Calu3 (cell line): ENCODE results near the gene SCYGR6. TPM values are rescaled to one million over a fixed set of nuclear protein-coding genes. Genes with fewer than 3 reads are reported as not detected.
"Not testable (repeated sequence)": the region's sequence is repeated elsewhere in the genome, so short reads cannot be mapped to it uniquely, and the experiment has no call there.

Source experiments
- BruUV-seq: library from RNA; stranded (reverse); fragments of 400-500 nt; replicated peaks from 2 replicates; lab custom pipeline; 2021; lab: Mats Ljungman, UMichigan
- CTCF ChIA-PET: fragments of 300-600 bp; sonication (Branson Sonifier 250); formaldehyde crosslinking; loops from one replicate; lab custom pipeline; 2022; ENCODE audit warnings: antibody characterized with exemption; lab: Charles Lee
- DNase-seq: peaks from one replicate; pipeline ENCODE4 v3.0.0; 2022
- H3K27ac Mint-ChIP-seq: one replicate; pipeline ENCODE4 v1.8.0; 2022; ENCODE audit warnings: mixed read lengths; ENCODE audit not compliant: unreplicated experiment
- H3K27me3 Mint-ChIP-seq: one replicate; pipeline ENCODE4 v1.8.0; 2022; ENCODE audit warnings: mixed read lengths; ENCODE audit not compliant: unreplicated experiment
- H3K36me3 Mint-ChIP-seq: one replicate; pipeline ENCODE4 v1.8.0; 2022; ENCODE audit warnings: mild to moderate bottlenecking, moderate library complexity, mixed read lengths; ENCODE audit not compliant: insufficient read depth, unreplicated experiment
- H3K4me1 Mint-ChIP-seq: one replicate; pipeline ENCODE4 v1.8.0; 2022; ENCODE audit warnings: mild to moderate bottlenecking, low read depth, mixed read lengths; ENCODE audit not compliant: unreplicated experiment
- H3K4me3 Mint-ChIP-seq: one replicate; pipeline ENCODE4 v1.8.0; 2022; ENCODE audit warnings: mild to moderate bottlenecking, low read depth, moderate library complexity, mixed read lengths; ENCODE audit not compliant: unreplicated experiment
- H3K9me3 Mint-ChIP-seq: one replicate; pipeline ENCODE4 v1.8.0; 2022; ENCODE audit warnings: low read depth, mixed read lengths; ENCODE audit not compliant: unreplicated experiment
- CTCF ChIP-seq: fragments of 200-600 bp; IDR thresholded peaks from one replicate; pipeline ENCODE4 v1.8.0; 2022; ENCODE audit warnings: antibody characterized with exemption; ENCODE audit not compliant: unreplicated experiment
- intact Hi-C: fragments of 100-400 bp; cut with micrococcal nuclease; formaldehyde crosslinking; loops from one replicate; pipeline ENCODE4 v1.10.0; 2022; ENCODE audit not compliant: unreplicated experiment
- total RNA-seq: library from RNA; stranded (reverse); gene quantifications from 2 replicates; pipeline ENCODE4 v1.2.3, GENCODE V29; 2022

SCYGR6 gene
- total RNA-seq, 1 experiment from 2014 or later, result not detected

DNA sequence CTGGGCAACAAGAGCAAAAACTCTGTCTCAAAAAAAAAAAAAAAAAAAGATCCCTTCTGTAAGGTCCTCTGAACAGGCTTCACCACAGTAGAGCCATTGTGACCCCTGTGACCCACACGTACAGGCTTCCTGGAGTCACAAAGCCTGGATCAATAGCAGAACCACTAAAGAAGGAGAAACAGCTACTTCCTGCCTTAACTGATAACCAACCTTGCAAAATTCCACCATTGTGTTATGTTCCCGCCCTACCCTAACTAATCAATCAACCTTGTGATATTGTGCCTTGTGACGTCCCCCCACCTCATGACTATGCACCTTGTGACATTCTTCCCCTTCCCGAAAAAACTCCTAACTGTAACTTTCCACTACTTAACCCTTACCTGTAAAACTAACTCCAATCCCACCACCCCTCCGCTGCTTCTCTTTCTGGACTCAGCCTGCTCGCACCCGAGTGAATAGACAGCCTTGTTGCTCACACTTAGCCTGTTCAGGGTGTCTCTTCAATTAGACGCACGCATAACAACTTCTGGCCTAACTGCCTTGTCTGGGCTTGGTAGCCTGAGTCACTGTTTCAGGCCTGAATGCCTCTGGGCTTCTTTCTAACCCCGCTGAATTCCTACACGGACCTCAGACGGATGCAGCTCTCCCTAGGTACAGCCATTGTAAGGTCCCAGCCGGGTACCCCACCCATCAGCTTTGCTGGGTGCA is 35.0 kb upstream of the SCYGR6 start:
- CTCF ChIA-PET, result interaction anchor here (0.6 to 1.6 kb wide), 4 partner anchors 45 to 353 kb away, joined by 3 to 8 read pairs (median 4); no protein-coding TSS in a partner anchor
- peak overlapping the region; percentile 39 for H3K4me3 Mint-ChIP-seq
- H3K36me3 Mint-ChIP-seq, result peaks cover 21% of the 10 kb centered on the region
- TF ChIP-seq CTCF, result no peak
- H3K9me3 Mint-ChIP-seq, result peaks cover 5% of the 10 kb centered on the region
- DNase-seq, result peak; percentile 87
- peak overlapping the region; percentile 98 for H3K27ac Mint-ChIP-seq
- H3K27me3 Mint-ChIP-seq, result no peaks in the 10 kb centered on the region
- H3K4me1 Mint-ChIP-seq, result peaks cover 37% of the 10 kb centered on the region
- BruUV-seq, result TSS peak; percentile 13
- intact Hi-C loops, result loop anchor here (5.0 to 10.0 kb wide), 3 partner anchors 57 to 287 kb away; partner anchors contain the start of gene AGFG1

- Mint-ChIP-seq H3K27ac (peak overlapping the region; percentile 12), H3K36me3 (peaks cover 15% of the 10 kb centered on the region), H3K4me1 (peaks cover 31% of the 10 kb centered on the region)
- BruUV-seq, DNase-seq, H3K4me3 Mint-ChIP-seq, H3K27me3 Mint-ChIP-seq, H3K9me3 Mint-ChIP-seq, intact Hi-C loops: not testable (repeated sequence)
- CTCF ChIA-PET, result interaction anchor here (1.6 kb wide), 1 partner anchor 98 kb away, joined by 5 read pairs; no protein-coding TSS in a partner anchor
Measured at GRCh38 chr2:227756261-227756660, 31.7 kb upstream of the SCYGR6 start.

DNA sequence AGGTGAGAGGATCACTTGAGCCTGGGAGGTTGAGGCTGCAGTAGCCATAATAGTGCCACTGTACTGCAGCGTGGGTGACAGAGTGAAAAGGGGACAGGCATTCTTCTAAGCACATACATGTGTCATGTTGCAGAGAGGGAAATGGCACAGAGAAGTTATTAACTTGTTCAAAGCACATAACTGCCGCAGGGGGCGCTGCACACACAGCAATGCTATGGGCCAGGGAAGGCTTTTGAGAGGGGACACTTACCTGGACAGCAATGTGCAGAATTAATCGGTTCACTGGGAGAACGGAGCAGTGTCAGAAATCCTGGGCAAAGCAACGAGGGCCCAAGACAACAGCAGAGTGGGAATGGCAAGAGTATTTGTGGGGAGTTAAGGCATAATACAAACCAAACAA is 23.5 kb upstream of the SCYGR6 start:
- CTCF ChIA-PET, result no interaction called here
- no peaks in the 10 kb centered on the region for H3K27me3 Mint-ChIP-seq
- BruUV-seq, result no TSS peak
- DNase-seq, result no peak
- no peaks in the 10 kb centered on the region for H3K36me3 Mint-ChIP-seq
- intact Hi-C loops, result no loop called here
- no peaks in the 10 kb centered on the region for H3K9me3 Mint-ChIP-seq
- H3K4me3 Mint-ChIP-seq, result no peak overlapping the region
- no peak overlapping the region for H3K27ac Mint-ChIP-seq
- TF ChIP-seq CTCF, result no peak
- H3K4me1 Mint-ChIP-seq, result peaks cover 16% of the 10 kb centered on the region

GRCh38 chr2:227745594-227745993 is 21.0 kb upstream of the SCYGR6 start, which contains the start of gene SCYGR8:
Gene SCYGR8 (plus strand): TSS chr2:227745894. CDS start chr2:227745894, 0 bp downstream.
- H3K4me3 Mint-ChIP-seq, result no peak within 1 kb of the TSS
- CTCF ChIA-PET, result no interaction called here
- no peak within 1 kb of the TSS for H3K27ac Mint-ChIP-seq
- no peaks in the 10 kb centered on the region for H3K36me3 Mint-ChIP-seq
- no peaks in the 10 kb centered on the region for H3K9me3 Mint-ChIP-seq
- DNase-seq, result no peak
- TF ChIP-seq CTCF, result no peak
- peaks cover 16% of the 10 kb centered on the region for H3K4me1 Mint-ChIP-seq
- BruUV-seq, result no TSS peak
- no peaks in the 10 kb centered on the region for H3K27me3 Mint-ChIP-seq
- intact Hi-C loops, result no loop called here

DNA sequence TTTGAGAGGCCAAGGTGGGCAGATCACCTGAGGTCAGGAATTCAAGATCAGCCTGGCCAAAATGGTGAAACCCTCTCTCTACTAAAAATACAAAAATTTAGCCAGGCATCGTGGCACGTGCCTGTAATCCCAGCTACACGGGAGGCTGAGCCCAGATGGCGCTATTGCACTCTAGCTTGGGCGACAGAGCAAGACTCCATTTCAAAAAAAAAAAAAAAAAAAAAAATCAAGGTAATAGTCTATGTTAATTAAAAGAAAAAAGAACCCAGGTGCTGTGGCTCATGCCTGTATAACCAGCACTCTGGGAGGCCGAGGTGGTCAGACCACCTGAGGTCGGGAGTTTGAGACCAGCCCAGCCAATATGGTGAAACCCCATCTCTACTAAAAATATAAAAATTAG is 16.1 kb upstream of the SCYGR6 start:
- H3K36me3 Mint-ChIP-seq, BruUV-seq, H3K27ac Mint-ChIP-seq, H3K27me3 Mint-ChIP-seq, H3K4me3 Mint-ChIP-seq, DNase-seq, H3K9me3 Mint-ChIP-seq, intact Hi-C loops: not testable (repeated sequence)
- CTCF ChIA-PET, result interaction anchor here (0.6 kb wide), 1 partner anchor 34 kb away, joined by 3 read pairs; no protein-coding TSS in a partner anchor
- peaks cover 16% of the 10 kb centered on the region for H3K4me1 Mint-ChIP-seq
